Pancreas (tissue), 10 donors: Measurements from ENCODE around the gene HBG1. TPM values are rescaled to one million over a fixed set of nuclear protein-coding genes. Genes with fewer than 3 reads are reported as not detected.
"Not testable (repeated sequence)": the region's sequence is repeated elsewhere in the genome, so short reads cannot be mapped to it uniquely, and the experiment has no call there.

ENCODE experiments used
- ATAC-seq, 4 donors: fragments of 200-7000 bp; cut with Tn5 transposase; one replicate each; pipeline versions ENCODE4 v1.8.0 to v1.9.1; 2020; ENCODE audit warnings: mild to moderate bottlenecking in 4 of 4, moderate library complexity in 4 of 4
- DNase-seq, 6 donors: peaks; one replicate each; pipeline ENCODE4 v3.0.0-alpha.2; 2020
- FAIRE-seq: peaks from 2 replicates; lab custom pipeline; 2012; peaks lifted over from hg19 to GRCh38; lab: Jason Lieb, UNC
- H3K27ac ChIP-seq, 4 donors: fragments of 200-600 bp; sonication (generic); 1 replicate in 3 of 4; 2 replicates in 1 of 4; pipeline versions ENCODE4 v1.5.0 to v1.8.0; 2020
- H3K27me3 ChIP-seq, 4 donors: fragments of 200-600 bp; one replicate each; pipeline ENCODE4 v1.8.0; 2021
- H3K36me3 ChIP-seq, 3 donors: fragments of 200-600 bp; sonication (generic) in 1 of 3; one replicate each; pipeline versions ENCODE4 v1.5.0 to v1.8.0; 2020 to 2021
- H3K4me1 ChIP-seq, 3 donors: fragments of 200-600 bp; one replicate each; pipeline ENCODE4 v1.8.0; 2021
- H3K4me3 ChIP-seq, 4 donors: fragments of 200-600 bp; sonication (generic) in 2 of 4; one replicate each; pipeline versions ENCODE4 v1.5.0 to v1.8.0; 2020 to 2021
- H3K9me3 ChIP-seq, 4 donors: fragments of 200-600 bp; one replicate each; pipeline ENCODE4 v1.8.0; 2021
- WGBS, 2 donors: extraction: QIAGEN DNeasy Blood & Tissue Kit; methylation state at CpG; one replicate each; pipeline ENCODE4 v1.1.7; 2013; 5-methylcytosine and 5-hydroxymethylcytosine counted together
- intact Hi-C, 3 donors: fragments of 100-400 bp; cut with DNase I; formaldehyde crosslinking; loops; one replicate each; pipeline versions ENCODE4 v1.11.1 to v1.14.2; 2022
- polyA plus RNA-seq, 2 donors: library from polyadenylated mRNA; stranded (reverse); fragments of 200-250 nt; gene quantifications; one replicate each; pipeline ENCODE4 v1.2.3, GENCODE V29; 2013
- total RNA-seq, 6 donors: library from RNA; stranded (reverse); fragmentation: NEBNext Ultra II Directional in 4 of 6; extraction: Animal tissue kit (Norgen Biotek cat#: 25700) in 4 of 6; gene quantifications; one replicate each; pipeline versions ENCODE4 v1.2.1 to v1.2.4, GENCODE V29; 2021 to 2023
- TF ChIP-seq, protein P1 (sequence below), 4 donors: fragments of 200-600 bp; sonication (generic) in 3 of 4; IDR thresholded peaks; one replicate each; pipeline versions ENCODE4 v1.5.0 to v1.8.0; 2021; ENCODE audit warnings: antibody characterized with exemption in 4 of 4
- donor health status: healthy with polysubstance abuse.
- donor health status: DM: no; HTN: no; CAD: no; lungs with moderate emphysema.
- donor health status: DM: no; HTN: no; CAD: no.
- donor health status: control.
- donor health status: control.
- donor health status: Bipolar disorder and iron deficiency.
- donor health status: DM: yes; HTN: yes; CAD: no.
- donor health status: DM: no; HTN: no; CAD: no.
- donor health status: DM: no; HTN: no; CAD: no.
- donor health status: DM: yes; HTN: yes; CAD: no.

The HBG1 gene
- total and polyA plus RNA-seq, 8 donors, result 3.3 TPM; not detected in 7

DNA sequence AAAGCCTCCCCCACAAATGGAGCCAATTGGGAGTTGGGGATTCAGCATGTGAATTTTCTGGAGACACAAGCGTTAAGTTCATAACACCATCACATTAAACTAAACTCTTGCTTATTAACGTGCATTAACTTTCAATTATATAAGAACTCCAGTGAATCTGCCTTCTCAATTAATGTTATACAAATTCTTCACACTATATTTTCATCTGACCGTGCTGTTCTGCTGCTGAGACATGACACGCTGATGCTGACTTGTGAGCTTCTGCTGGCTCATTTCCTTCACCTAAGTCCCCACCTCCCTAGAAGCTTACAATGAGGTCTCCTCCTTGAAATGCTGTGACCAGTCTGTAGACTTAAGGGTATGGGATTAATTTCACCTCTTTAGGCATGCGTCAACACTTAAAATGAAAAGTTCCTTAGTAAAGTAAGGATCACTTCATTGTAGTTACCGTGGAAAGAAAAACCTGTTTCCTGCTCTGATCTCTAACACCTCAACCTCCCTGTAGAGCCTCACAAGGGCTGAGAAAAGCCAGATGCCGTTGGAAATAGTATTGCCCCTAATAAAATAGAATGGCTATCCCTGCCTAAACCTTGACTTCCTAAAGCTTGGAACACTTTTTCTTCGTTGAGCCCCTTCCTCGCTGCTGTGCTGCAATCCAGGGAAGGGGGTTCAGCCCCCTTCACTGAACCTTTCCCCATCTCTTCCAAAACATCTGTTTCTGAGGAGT, 2.7 kb upstream of the HBG1 start:
- no peaks in the 10 kb centered on the region for H3K36me3 ChIP-seq
- WGBS, 2 donors, result 62 to 66% methylated on average over 9 of the region's 9 CpGs
- no peak overlapping the region for H3K27ac ChIP-seq
- no peak for FAIRE-seq
- no peaks in the 10 kb centered on the region for H3K4me1 ChIP-seq
- TF ChIP-seq, protein P1, sequence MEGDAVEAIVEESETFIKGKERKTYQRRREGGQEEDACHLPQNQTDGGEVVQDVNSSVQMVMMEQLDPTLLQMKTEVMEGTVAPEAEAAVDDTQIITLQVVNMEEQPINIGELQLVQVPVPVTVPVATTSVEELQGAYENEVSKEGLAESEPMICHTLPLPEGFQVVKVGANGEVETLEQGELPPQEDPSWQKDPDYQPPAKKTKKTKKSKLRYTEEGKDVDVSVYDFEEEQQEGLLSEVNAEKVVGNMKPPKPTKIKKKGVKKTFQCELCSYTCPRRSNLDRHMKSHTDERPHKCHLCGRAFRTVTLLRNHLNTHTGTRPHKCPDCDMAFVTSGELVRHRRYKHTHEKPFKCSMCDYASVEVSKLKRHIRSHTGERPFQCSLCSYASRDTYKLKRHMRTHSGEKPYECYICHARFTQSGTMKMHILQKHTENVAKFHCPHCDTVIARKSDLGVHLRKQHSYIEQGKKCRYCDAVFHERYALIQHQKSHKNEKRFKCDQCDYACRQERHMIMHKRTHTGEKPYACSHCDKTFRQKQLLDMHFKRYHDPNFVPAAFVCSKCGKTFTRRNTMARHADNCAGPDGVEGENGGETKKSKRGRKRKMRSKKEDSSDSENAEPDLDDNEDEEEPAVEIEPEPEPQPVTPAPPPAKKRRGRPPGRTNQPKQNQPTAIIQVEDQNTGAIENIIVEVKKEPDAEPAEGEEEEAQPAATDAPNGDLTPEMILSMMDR (IDR thresholded peaks at IDR 0.05), result no peak
- H3K4me3 ChIP-seq, result no peak overlapping the region
- no peak for ATAC-seq
- intact Hi-C loops, result no loop called here
- no peaks in the 10 kb centered on the region for H3K9me3 ChIP-seq
- H3K27me3 ChIP-seq, result no peaks in the 10 kb centered on the region
- no peak for DNase-seq

DNA sequence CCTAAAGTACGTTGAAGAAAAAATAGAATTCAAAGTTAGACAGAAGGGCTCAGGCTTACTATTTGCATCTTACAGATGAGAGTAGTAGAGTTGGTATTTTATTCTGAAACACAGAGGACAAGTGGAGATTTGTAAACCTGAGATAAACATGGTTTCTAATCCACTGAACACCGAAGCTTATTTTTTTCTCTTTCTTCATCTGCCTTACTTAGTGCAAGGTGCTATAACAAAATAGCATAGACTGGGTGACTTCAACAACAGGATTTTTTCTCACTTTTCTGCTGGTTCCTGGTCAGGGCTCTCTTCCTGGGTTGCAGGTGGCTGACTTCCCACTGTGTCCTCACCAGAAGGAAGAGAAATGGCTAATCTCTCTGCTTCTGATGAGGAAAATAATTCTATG, 2.1 kb upstream of the HBG1 start:
- intact Hi-C loops, result no loop called here
- no peaks in the 10 kb centered on the region for H3K36me3 ChIP-seq
- H3K4me3 ChIP-seq, result no peak overlapping the region
- ATAC-seq, result no peak
- H3K9me3 ChIP-seq, result no peaks in the 10 kb centered on the region
- H3K27ac ChIP-seq, result no peak overlapping the region
- no peak for DNase-seq
- H3K4me1 ChIP-seq, result no peaks in the 10 kb centered on the region
- H3K27me3 ChIP-seq, result no peaks in the 10 kb centered on the region
- TF ChIP-seq, protein P1 (IDR thresholded peaks at IDR 0.05), result no peak
- FAIRE-seq, result no peak
- 19 to 38% methylated on average over 2 of the region's 2 CpGs for WGBS, 2 donors

GRCh38 chr11:5250543-5251204, 1.0 kb upstream of the HBG1 start:
- H3K36me3 ChIP-seq, result no peaks in the 10 kb centered on the region
- no peaks in the 10 kb centered on the region for H3K4me1 ChIP-seq
- H3K27me3 ChIP-seq, result no peaks in the 10 kb centered on the region
- DNase-seq (no peak), ATAC-seq (no peak), FAIRE-seq (no peak)
- no peak overlapping the region for H3K4me3 ChIP-seq
- no peaks in the 10 kb centered on the region for H3K9me3 ChIP-seq
- no peak overlapping the region for H3K27ac ChIP-seq
- 68 to 81% methylated on average over 4 of the region's 4 CpGs for WGBS, 2 donors
- TF ChIP-seq, protein P1 (IDR thresholded peaks at IDR 0.05), result no peak
- intact Hi-C loops, result no loop called here

DNA sequence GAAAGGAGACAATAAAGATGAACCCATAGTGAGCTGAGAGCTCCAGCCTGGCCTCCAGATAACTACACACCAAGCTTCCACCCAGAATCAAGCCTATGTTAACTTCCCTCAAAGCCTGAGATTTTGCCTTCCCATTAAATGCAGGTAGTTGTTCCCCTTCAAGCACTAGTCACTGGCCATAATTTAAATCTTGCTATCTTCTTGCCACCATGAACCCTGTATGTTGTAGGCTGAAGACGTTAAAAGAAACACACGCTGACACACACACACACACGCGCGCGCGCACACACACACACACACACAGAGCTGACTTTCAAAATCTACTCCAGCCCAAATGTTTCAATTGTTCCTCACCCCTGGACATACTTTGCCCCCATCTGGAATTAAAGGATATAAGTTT, 1.2 kb downstream of the HBG1 start:
- 13 to 80% methylated on average over 7 of the region's 7 CpGs for WGBS, 2 donors
- not testable (repeated sequence) for ATAC-seq

GRCh38 chr11:5247472-5248192, 2.0 kb downstream of the HBG1 start:
- WGBS, 2 donors, result 59 to 65% methylated on average over 3 of the region's 3 CpGs
- no peaks in the 10 kb centered on the region for H3K9me3 ChIP-seq

More for the DNA sequence above, 1.2 kb downstream of the HBG1 start:
- H3K27ac ChIP-seq, H3K9me3 ChIP-seq, H3K4me1 ChIP-seq, H3K36me3 ChIP-seq, FAIRE-seq, H3K27me3 ChIP-seq, DNase-seq, intact Hi-C loops, H3K4me3 ChIP-seq: not testable (repeated sequence)

More at GRCh38 chr11:5247472-5248192, 2.0 kb downstream of the HBG1 start:
- FAIRE-seq (no peak), ATAC-seq (no peak), DNase-seq (no peak)
- intact Hi-C loops, result no loop called here
- no peak overlapping the region for H3K27ac ChIP-seq
- TF ChIP-seq, protein P1 (IDR thresholded peaks at IDR 0.05), result no peak
- H3K4me3 ChIP-seq, result no peak overlapping the region
- H3K36me3 ChIP-seq, result no peaks in the 10 kb centered on the region
- H3K4me1 ChIP-seq, result no peaks in the 10 kb centered on the region
- no peaks in the 10 kb centered on the region for H3K27me3 ChIP-seq
